Nephron progenitor cell (in vitro differentiated cells): ENCODE measurements around the gene SRPX.

ENCODE experiments used
- DNase-seq: peaks from one replicate; pipeline ENCODE4 v3.0.0; 2021
- H3K27ac Mint-ChIP-seq: 2 replicates; pipeline ENCODE4 v1.8.0; 2021; ENCODE audit warnings: mild to moderate bottlenecking, moderate library complexity, mixed read lengths
- H3K27me3 Mint-ChIP-seq: 2 replicates; pipeline ENCODE4 v1.8.0; 2021; ENCODE audit warnings: mild to moderate bottlenecking, low read depth, mixed read lengths; ENCODE audit not compliant: poor library complexity
- H3K36me3 Mint-ChIP-seq: 2 replicates; pipeline ENCODE4 v1.8.0; 2021; ENCODE audit warnings: low read depth, mixed read lengths
- H3K4me1 Mint-ChIP-seq: 2 replicates; pipeline ENCODE4 v1.8.0; 2021; ENCODE audit warnings: mixed read lengths
- H3K4me3 Mint-ChIP-seq: 2 replicates; pipeline ENCODE4 v1.8.0; 2021; ENCODE audit warnings: mild to moderate bottlenecking, moderate library complexity, mixed read lengths
- H3K9me3 Mint-ChIP-seq: 2 replicates; pipeline ENCODE4 v1.8.0; 2021; ENCODE audit warnings: mild to moderate bottlenecking, moderate library complexity, mixed read lengths
- CTCF ChIP-seq: fragments of 200-600 bp; sonication (generic); IDR thresholded peaks from 2 replicates; pipeline ENCODE4 v1.5.0; 2021; ENCODE audit warnings: antibody characterized with exemption

SRPX gene

GRCh38 chrX:38103857-38104812, 116.5 kb downstream of the SRPX start:
- Mint-ChIP-seq H3K36me3 (peaks cover 6% of the 10 kb centered on the region), H3K27me3 (no peaks in the 10 kb centered on the region), H3K4me3 (no peak overlapping the region), H3K27ac (no peak overlapping the region), H3K9me3 (peaks cover 45% of the 10 kb centered on the region), H3K4me1 (no peaks in the 10 kb centered on the region)
- DNase-seq: no peak
- TF ChIP-seq CTCF: no peak

GRCh38 chrX:38102875-38103274, 117.8 kb downstream of the SRPX start:
- Mint-ChIP-seq H3K9me3 (peaks cover 56% of the 10 kb centered on the region), H3K27me3 (no peaks in the 10 kb centered on the region), H3K36me3 (peaks cover 9% of the 10 kb centered on the region), H3K4me3 (no peak overlapping the region), H3K4me1 (no peaks in the 10 kb centered on the region), H3K27ac (no peak overlapping the region)
- DNase-seq: no peak
- TF ChIP-seq CTCF: no peak

- H3K4me3 Mint-ChIP-seq: no peak overlapping the region
- H3K4me1 Mint-ChIP-seq: no peaks in the 10 kb centered on the region
- no peaks in the 10 kb centered on the region for H3K27me3 Mint-ChIP-seq
- H3K27ac Mint-ChIP-seq: no peak overlapping the region
- DNase-seq: no peak
- peaks cover 58% of the 10 kb centered on the region for H3K9me3 Mint-ChIP-seq
- no peak for TF ChIP-seq CTCF
- H3K36me3 Mint-ChIP-seq: peaks cover 9% of the 10 kb centered on the region
Measured at GRCh38 chrX:38102240-38102639, 118.4 kb downstream of the SRPX start.

GRCh38 chrX:38099688-38100087, 121.0 kb downstream of the SRPX start:
- no peak overlapping the region for H3K27ac Mint-ChIP-seq
- no peak for DNase-seq
- no peak for TF ChIP-seq CTCF
- H3K27me3 Mint-ChIP-seq: no peaks in the 10 kb centered on the region
- H3K36me3 Mint-ChIP-seq: peaks cover 9% of the 10 kb centered on the region
- H3K4me3 Mint-ChIP-seq: no peak overlapping the region
- peaks cover 44% of the 10 kb centered on the region for H3K9me3 Mint-ChIP-seq
- no peaks in the 10 kb centered on the region for H3K4me1 Mint-ChIP-seq
